CD4-positive, alpha-beta T cell treated with Interleukin-4 for 1 hour (primary cell): ENCODE results near the gene SPAG9.
A peak's percentile ranks its signal among the peaks of the same experiment; 100 is the strongest.
"Not testable (repeated sequence)": the region's sequence is repeated elsewhere in the genome, so short reads cannot be mapped to it uniquely, and the experiment has no call there.

ENCODE experiments used
- DNase-seq, 2 donors: peaks; one replicate each; pipeline ENCODE4 v3.0.0-alpha.2; 2020 to 2022

The SPAG9 gene

GRCh38 chr17:51083981-51084380, 36.7 kb downstream of the SPAG9 start:
- DNase-seq, result no peak

DNA sequence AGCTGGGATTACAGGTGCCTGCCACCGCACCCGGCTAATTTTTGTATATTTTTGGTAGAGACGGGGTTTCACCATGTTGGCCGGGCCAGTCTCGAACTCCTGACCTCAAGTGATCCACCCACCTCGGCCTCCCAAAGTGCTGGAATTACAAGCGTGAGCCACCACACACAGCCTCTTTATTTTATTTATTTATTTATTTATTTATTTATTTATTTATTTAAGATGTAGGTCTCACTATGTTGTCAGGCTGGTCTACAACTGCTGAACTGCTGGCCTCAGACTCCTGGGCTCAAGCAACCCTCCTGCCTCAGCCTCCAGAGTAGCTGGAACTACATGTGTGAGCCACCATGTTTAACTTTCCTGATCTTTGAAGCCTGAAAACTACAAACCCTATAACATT, 37.3 kb downstream of the SPAG9 start:
- not testable (repeated sequence) for DNase-seq

DNA sequence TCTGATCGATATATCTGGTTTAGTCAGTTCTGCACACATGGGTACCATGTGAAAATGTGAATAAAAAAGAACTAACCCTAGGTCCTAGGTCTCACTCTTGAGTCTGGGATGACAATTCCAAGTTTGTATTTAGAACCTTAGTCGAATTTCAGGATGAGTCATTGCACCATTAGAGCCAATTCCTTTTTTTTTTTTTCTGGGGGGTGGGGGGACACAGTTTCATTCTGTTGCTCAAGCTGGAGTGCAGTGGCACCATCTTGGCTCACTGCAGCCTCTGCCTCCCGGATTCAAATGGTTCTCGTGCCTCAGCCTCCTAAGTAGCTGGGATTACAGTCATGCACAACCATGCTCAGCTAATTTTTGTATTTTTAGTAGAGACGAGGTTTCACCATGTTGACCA, 41.6 kb downstream of the SPAG9 start:
- no peak for DNase-seq

- no peak for DNase-seq
Observed at GRCh38 chr17:51078009-51078592, 42.6 kb downstream of the SPAG9 start.

DNA sequence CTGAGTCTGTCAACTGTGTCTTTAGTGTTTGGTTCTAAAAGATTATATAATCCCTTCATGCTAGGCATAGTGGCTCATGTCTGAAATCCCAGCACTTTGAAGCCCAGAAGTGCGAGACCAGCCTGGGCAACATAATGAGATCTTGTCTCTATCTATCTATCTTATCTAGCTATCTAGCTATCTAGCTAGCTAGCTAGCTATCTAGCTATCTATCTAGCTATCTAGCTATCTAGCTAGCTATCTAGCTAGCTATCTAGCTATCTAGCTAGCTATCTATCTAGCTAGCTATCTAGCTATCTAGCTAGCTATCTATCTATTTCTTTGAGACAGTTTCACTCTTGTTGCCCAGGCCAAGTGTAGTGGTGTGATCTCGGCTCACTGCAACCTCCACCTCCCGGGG, 43.8 kb downstream of the SPAG9 start:
- DNase-seq, result no peak

DNA sequence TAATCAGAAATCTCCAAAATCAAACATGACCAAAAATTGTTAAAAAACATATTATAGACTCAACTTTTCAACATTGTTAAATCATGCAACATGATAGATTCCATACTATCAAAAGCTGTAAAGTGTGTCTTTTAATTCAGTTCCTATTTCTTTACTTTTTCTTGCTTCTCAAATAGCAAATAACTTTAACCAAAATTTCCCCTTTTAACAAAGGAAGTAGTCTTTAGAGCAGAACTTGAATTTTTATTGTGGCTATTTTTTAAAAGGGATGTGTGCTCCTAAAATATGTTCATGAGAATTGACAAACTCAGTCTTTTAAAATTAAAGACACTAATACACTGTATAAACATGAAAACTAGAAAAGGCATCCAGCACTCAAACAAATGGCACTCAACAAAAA, 49.1 kb downstream of the SPAG9 start:
- DNase-seq, result no peak

DNA sequence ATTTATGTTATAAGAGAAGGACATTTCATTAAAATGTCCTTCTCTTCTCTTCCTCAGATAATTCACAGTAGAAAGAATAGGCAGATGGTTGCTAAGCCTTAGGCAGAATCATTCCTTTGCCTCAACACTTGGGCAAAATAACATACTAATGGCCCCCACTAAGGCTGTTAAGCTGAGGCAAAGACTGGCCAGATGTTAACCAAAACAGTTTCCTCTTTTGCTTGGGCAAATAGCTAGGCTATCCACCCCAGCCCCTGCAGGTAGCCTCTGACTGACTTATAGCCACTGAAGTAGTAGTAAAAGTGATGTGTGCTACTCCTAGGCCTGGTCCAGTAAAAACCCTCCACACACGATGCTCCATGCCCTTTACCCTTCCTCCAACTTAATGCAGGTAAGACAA, 55.2 kb downstream of the SPAG9 start:
- DNase-seq, result no peak

DNA sequence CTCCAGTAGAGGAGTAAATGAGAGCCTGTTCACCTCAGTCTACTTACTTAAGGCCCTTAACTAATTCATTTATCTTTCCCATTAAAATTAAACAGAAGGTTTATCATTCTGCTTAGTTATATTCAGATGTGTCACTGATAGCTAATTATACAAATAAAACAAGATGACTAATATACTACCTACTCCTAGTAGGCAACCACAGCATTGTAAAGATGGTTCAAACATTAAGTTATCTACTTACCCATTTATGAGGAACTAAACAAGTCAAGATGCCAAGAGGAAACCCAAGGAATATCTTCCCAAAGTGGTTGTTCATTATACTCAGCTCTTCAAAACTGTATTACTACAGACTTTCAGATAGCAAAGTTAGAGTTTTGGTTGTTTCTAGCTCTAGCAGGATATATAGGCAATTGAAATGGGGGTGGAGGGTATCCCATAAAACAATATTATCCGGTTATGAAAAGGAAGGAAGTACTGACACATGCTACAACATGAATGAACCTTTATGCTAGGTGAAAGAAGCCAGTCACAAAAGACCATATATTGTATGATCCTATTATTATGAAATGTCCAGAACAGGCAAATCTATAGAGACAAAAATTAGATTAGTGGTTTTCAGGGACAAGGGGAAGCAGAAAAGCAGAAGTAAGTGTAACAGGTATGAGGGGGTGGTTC, 56.5 kb downstream of the SPAG9 start:
- DNase-seq, result no peak

GRCh38 chr17:51060396-51060795, 60.3 kb downstream of the SPAG9 start:
- DNase-seq, result no peak

- DNase-seq, result no peak
Observed at GRCh38 chr17:51059781-51060180, 60.9 kb downstream of the SPAG9 start.

DNA sequence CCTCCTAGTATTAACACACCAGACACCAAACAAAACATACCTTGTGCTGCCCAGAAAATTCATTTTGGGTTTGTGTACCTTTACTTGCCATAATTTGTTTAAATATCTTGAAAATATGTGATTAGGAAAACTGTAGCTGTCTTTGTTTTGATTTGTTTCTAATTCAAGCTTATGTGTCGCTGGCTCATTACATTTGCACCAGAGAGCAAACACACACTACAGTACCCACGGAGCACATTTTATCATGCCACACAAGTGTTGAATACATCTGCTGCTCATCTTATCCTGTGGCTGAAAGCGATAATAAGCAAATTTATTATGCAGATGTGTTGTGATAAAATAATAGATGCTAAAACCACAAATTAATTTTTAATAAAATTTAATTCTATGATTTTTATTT, 63.1 kb downstream of the SPAG9 start:
- DNase-seq, result no peak

DNA sequence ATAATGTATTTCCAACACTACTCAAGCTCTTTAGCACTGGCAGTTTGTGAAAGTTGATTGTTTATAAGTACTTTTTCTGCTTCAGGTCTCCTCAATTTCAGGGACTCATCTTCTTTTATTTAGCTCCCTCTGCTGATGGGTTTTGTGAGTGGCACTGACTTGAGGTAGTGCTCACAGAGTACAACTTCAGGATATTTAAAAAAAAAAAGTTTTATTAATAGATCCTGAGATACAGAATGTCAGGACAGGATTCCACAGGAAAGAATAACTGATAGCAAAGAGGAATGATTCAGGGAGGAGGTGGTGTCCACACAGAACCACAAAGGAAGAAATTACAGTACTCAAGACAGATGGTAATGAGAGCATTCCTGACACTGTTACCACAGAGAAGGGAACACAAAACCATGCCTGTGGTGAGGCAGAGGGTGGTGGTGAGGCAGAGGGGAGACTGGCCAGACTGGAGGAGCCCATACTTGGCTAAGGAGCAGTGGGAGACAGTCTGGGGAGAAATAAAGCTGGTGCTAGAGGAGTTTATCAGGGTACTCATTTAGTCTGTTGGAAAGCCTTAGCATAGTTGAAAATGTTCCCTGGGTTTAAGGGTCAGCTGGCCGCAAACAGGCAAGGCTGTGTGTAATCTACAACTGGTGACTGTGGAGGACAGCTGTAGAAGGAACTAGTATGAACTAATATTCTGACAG, 63.7 kb downstream of the SPAG9 start:
- DNase-seq, result peak in 1 of 2 donors; percentile 66

- no peak for DNase-seq
Observed at GRCh38 chr17:51054748-51055147, 65.9 kb downstream of the SPAG9 start.

GRCh38 chr17:51052235-51052634, 68.4 kb downstream of the SPAG9 start:
- DNase-seq, result no peak

DNA sequence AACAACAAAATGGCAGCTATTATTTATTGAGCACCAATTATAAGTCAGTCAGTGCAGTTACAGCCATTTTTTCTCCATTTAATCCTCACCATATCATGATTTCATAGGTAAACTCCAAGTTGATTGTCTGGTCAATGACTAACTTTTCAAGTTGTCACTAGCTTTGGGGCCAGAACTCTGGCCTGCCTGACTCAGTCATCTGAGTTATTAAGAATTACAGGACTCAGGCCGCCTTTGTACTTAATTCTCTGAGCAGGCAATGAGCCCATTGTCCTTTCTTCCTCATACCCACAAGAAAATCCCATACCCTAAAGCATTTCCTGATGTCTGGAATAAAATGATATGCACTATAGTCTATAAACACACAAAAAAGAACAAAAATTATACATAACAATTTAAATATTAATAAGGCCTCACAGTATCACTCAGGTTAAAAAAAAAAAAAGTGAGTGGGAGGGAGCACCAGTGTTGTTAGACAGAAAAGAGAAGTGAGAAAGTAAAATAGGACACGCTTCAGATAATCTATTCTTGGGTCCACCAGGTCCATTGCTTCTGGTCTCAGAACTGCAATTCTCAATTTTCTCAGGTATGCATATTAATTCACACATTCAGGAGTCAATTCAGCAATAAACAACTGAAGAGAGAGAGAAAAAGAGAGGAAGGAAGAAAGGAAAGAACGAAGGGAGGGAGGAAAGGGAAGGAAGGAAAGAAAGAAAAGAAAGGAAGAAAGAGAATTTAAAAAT, 70.2 kb downstream of the SPAG9 start:
- no peak for DNase-seq

DNA sequence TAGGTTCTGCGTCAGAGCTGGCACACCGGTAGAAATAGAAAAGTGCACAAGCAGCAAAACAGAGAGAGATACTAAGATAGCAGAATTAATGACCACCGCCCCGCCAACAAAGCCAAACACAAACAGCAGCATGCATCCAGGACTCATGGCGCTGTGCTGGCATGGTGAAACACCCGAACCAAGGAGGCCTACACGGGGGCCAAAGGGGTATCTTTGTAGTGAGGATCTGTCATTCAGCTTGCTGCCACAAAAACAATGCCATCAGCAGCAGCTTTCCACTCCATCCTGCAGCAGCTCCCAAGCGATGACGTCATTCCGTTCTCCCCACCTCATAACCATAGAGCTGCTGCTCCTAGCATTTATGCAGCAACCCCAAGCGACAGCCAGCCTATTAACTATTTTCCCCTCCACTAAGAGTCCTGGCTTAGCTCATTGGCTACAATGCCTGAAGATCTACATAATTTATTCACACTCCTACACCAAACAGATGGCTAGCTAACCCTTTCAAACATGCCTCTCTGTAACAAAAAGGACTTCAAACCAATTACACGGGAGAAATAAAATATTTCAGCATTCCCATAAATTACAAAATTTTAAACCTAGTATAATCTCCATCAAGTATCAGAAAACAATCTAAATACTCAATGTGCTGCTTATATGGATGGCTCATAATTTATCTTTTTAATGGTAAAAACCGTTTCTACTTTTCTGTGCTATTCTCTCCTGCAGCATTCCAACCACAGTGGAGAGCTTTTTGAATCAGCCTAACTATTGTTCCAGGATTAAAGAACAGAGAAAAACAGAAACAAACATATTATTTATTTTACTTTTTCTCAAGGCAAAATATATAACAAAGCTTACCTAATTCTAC, 73.9 kb downstream of the SPAG9 start:
- DNase-seq, result no peak

- DNase-seq, result no peak
Observed at GRCh38 chr17:51046046-51046445, 74.6 kb downstream of the SPAG9 start.

DNA sequence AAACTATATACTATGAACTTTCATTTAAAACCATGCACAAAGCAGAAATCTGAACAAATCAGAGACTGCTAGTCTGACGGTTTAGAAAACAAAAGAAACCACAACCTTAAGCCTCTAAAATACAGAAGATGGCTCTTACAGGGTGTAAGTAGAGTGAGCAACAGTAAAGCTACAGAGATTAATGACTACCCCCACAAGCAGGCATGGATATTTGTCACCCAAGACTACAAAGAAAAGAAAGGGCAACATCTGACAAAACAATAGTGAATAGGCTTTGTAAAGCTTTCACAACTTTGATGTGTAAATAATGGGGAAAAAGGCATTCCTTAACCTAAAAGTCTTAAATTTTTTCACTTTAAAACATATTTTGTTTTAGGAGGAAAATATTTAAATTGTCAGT, 75.0 kb downstream of the SPAG9 start:
- no peak for DNase-seq

DNA sequence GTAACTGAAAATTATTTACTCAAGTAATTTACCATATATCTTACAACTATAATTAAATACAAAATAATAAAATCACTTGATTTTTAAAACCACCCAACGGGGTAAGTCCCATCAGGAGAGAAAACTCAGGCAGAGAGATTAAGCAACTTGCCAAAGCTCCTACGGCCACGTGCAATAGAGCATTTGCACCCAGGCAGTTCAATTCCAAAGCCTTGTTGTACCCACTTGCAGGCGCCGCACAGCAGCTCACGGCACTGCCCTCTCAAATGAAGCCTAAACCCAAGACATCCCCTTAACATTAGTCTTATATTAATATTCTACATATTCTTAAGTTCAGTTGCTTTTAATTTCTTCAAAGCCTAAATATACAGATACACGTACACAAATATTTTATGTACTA, 75.7 kb downstream of the SPAG9 start:
- DNase-seq, result no peak

DNA sequence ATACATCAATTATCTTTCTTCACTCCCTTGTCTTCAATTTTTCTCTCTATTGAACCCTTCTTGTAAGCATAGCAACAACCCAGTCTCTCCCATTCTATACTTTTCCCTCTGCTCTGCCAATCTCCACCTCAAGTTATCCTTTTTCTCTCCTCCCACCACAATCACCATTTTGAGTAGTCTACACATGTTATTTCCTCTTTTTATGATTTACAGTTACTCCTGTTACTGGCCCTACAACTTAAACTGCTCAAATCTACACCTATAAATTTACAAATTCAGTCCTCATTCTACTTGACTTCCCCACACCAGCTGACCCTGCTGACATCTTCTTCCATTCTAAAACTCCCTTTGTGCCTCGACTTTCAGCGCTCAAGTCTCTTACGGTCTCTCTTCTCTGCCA, 84.6 kb downstream of the SPAG9 start:
- DNase-seq, result no peak

- no peak for DNase-seq
Observed at GRCh38 chr17:51035431-51035830, 85.2 kb downstream of the SPAG9 start.

DNA sequence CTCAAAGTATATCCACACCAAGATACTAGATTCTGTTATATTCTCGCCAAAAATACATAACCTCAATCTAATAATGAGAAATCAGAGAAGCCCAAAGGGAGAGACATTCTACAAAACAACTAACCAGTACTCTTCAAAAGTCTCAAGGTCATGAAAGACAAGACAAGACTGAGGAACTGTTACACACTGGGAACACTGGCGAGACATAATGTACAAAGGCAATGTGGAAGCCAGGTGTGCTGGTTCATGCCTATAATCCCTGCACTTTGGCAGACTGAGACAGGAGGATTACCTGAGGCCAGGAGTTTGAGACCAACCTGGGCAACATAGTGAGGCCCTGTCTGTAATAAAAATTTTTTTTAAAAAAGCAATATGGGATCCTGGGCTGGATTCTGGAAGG, 85.9 kb downstream of the SPAG9 start:
- DNase-seq, result no peak

GRCh38 chr17:51032850-51033249, 87.8 kb downstream of the SPAG9 start:
- no peak for DNase-seq
